Activated CD8-positive, alpha-beta memory T cell treated with anti-CD3 and anti-CD28 coated beads for 24 hours (primary cell): ENCODE results near the gene DIP2B.

ENCODE experiments used
- DNase-seq: peaks from one replicate; pipeline ENCODE4 v3.0.0-alpha.2; 2020

The DIP2B gene

GRCh38 chr12:50686406-50686805 lies 181.6 kb downstream of the DIP2B start:
- no peak for DNase-seq

- DNase-seq = no peak
Measured at GRCh38 chr12:50686976-50687375, 182.2 kb downstream of the DIP2B start.

DNA sequence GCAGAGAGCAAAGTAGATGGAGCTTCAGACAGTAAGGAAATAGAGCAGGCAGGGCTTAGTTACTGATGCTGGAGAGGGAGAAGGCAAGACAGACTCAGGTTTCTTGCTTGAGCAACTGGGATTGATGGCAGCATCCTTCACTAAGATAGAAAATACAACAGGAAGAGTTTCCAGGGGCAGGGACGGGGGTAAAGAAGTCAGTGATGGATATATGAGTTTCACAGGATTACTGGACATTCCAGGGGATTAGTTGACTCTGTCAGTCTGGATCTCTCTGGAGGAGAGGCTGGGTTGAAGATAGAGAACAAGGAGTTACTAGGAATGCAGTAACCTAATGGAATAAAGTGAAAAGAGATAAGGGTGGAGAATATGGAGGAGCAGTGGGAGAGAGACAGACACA lies 184.7 kb downstream of the DIP2B start:
- DNase-seq = no peak

DNA sequence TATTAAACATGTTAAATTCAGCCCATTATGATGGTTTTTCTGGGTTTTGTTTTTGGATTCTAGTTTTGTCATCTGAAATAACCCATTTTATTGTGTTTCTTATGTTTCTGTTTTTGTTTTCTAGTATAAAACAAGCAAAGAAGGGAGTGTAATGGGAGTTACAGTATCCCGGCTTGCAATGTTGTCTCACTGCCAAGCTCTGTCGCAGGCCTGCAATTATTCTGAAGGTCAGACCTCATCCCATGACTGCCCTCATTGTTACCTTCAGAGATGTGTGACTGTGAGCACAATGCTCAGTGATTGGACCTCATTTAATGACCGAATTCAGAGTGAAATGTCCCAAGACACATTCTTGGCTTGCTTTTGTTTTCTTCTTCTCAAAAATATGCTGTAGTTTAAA lies 186.1 kb downstream of the DIP2B start:
- no peak for DNase-seq

DNA sequence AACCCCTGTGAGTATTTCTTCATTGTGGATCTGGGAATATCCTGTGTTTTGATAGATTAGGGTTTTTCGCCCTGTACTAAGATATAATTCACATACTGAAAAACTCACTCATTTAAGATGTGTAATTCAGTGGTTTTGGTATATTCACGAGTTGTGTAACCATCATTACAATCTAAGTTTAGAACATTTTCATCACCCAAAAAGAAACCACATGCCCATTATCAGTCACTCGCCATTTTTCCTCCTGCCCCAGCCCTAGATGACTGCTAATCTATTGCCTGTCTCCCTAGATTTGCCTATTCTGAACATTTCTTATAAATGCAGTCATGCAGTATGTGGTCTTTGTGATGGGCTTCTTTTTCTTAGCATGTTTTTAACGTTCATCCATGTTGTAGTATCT lies 191.2 kb downstream of the DIP2B start:
- no peak for DNase-seq

- no peak for DNase-seq
Measured at GRCh38 chr12:50696931-50697330, 192.1 kb downstream of the DIP2B start.

DNA sequence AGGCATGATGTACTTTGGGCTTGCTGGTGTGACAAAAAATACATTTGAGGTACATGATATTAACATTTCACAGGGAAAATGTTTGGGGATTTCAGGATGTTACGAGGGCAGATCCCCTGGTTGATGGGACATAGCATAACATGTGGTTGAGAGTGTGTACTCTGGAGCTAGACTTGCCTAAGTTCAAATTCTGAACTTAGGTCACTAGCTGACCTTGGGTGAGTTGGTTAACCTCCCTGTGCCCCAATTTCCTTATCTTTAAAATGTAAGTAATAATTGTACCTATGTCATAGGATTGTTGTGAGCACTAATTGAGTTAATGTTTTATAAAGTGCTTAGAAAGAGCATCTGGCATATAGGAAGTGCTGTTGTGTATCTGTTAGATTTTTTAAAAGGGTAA lies 194.4 kb downstream of the DIP2B start:
- no peak for DNase-seq

- no peak for DNase-seq
Measured at GRCh38 chr12:50699940-50700339, 195.2 kb downstream of the DIP2B start.

- no peak for DNase-seq
Measured at GRCh38 chr12:50706606-50707005, 201.8 kb downstream of the DIP2B start.

DNA sequence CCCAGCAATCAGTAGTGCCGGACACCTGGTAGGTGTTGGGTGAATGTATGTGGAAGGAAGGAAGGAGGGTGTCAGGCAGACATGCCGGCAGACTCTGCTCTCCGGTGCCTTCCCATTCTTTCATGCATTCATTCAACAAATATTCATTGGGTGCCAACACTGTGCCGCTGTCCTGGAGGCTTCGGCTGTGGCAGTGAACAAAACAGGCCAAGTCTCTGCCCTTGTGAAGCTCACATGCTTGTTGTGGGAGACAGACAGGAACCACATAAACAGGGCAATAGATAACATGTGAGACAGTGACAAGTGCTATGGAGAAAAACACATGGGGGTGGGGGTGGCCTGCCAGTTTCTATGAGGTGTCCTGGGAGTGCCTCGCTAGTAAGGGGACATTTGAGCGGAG lies 202.6 kb downstream of the DIP2B start:
- DNase-seq = no peak

DNA sequence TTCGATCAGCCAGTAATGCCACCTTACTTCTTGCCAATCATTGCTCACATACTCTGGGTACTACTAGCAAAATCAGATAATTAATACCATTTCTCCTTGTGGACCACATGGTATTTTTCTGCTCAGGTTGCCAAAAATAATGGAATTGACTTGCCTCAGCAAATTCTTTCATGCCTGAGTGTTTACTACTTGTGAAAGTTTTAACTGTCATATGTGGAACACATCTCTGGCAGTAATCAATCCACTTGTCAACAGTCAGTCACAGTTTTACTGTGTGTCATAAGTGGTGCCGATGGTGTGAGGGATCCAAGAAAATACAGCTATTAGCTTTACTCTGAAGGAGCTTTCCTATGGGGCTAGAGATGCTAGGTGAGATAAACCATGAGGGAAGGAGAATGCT lies 203.8 kb downstream of the DIP2B start:
- no peak for DNase-seq

DNA sequence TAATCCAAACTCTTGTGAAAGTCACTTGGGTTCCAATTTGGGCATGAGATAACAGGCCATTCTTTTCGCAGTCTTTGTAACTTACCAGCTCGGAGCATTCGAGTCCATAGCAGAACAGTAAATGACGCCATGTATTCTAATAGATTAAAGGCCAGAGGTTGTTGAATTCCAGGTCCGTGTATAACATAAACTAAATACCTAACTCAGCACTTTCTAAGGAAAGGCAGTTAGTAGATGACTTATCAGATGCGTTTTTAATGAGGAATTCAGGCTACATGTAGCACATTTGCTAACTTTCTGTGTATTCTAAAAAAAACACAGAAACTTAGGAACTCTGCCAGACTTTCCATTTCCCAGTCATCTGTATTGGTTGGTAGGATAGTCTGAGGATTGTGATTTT lies 206.3 kb downstream of the DIP2B start:
- DNase-seq = no peak

GRCh38 chr12:50715174-50715573 lies 210.4 kb downstream of the DIP2B start:
- DNase-seq = no peak

DNA sequence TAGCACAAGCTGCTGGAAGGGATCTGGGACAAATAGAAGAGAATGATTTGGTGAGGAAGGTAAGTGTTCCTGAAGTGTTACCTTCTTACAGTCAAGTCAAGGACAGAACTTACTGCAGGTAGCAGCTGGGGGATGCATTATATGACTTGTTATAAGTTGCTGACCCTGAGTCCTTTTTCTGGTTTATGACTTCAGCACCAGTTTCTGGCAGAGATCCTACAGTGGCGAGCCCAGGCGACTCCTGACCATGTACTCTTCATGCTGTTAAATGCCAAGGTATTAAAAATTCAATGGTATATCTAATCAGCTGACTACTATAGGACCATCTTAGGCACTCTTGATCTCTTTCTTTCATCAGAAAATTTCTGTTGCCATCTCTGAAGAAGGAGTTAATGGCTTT lies 214.0 kb downstream of the DIP2B start:
- DNase-seq = no peak

GRCh38 chr12:50720085-50720484 lies 215.3 kb downstream of the DIP2B start:
- DNase-seq = no peak

- DNase-seq = no peak
Measured at GRCh38 chr12:50720501-50720900, 215.7 kb downstream of the DIP2B start.

DNA sequence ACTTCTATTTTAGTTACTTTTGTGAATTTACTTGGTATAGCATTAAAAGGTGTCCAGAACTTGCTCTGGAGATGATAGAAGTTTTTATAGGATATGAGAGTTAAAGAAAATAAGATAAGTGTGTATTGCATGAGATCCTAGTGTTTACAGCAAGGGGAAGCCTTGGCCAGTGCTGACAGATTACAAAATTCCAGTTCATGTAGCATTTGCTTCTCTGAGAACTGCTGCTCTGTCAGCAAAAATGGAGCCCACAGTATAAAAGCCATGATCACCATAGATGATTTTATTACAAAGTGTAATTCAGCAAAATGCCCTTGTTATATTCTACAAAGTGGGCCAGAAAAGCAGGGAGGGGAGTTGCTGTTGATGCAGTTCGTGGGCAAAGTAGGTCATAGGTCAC lies 219.1 kb downstream of the DIP2B start:
- no peak for DNase-seq

GRCh38 chr12:50725011-50725942 lies 220.5 kb downstream of the DIP2B start:
- no peak for DNase-seq

DNA sequence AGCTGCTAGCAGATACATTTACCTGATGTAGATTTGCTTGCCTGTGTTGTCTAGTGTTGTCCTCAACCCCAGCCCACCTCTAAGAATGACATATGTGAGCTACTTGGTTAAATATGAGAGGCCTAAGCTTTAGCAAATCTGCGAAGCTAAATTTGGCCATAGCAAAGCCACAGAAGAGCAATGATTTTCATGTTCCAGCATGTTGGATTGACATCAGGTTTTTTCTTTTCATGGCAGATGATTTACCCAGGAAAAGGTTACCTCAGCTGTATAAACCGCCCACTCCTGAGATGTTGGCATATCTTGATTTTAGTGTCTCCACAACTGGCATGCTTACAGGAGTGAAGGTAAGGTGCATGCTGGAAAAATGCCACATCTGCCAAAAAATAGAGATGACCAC lies 222.7 kb downstream of the DIP2B start:
- no peak for DNase-seq

- DNase-seq = no peak
Measured at GRCh38 chr12:50728417-50728816, 223.6 kb downstream of the DIP2B start.

DNA sequence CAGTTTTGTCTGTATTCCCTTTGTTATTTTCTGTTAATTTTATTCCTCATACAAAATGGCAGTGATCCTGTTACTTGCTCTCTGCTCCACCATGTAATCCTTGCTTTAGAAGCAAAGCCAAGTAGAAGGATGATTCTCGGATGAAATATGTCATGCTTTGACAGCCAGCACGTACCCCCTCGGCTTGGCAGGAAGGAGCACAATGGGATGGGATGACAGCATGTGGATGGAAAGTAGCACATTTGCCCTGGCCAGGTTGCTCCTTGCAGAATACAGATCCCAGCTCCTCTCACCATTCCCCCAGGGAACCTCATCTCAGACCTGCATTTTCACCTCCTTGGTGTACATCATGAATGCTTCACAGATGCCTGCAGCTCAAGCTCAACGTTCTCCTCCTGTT lies 224.1 kb downstream of the DIP2B start:
- no peak for DNase-seq

- no peak for DNase-seq
Measured at GRCh38 chr12:50732591-50732990, 227.8 kb downstream of the DIP2B start.

GRCh38 chr12:50733706-50734105 lies 228.9 kb downstream of the DIP2B start:
- no peak for DNase-seq

- no peak for DNase-seq
Measured at GRCh38 chr12:50734409-50735263, 229.9 kb downstream of the DIP2B start.
